NCI-H2196 treated with DMSO at 0.1 percent for 48 hours (cell line): ENCODE measurements around the gene BPIFB1.

Experiments
- DNase-seq: peaks from one replicate; lab custom pipeline; 2025; ENCODE audit not compliant: unreplicated experiment; lab: John Stamatoyannopoulos, UW

Gene BPIFB1

DNA sequence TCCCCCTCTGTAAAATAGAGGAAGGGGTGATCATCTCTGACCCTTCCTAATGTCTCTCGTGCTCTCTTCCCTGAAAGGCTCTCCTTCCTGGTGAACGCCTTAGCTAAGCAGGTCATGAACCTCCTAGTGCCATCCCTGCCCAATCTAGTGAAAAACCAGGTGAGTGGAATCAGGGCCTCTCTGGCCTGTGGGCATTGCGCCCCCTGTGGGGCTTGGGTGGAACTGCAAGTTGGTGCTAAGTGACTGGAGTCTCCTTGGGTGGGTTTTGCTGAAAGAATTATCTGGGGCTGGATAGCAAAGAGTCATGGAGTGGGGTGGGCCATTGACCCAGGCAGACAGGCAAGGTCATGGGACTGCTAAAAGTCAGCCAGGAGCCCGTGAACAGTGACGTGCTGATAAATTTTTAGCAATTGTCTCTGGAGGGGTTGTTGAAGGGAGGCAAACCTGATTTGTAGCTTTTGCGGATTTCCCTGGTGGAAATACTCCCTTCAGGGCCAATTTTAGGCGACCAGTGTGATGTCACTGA is 8.9 kb downstream of the BPIFB1 start:
- DNase-seq: peak; percentile 8

DNA sequence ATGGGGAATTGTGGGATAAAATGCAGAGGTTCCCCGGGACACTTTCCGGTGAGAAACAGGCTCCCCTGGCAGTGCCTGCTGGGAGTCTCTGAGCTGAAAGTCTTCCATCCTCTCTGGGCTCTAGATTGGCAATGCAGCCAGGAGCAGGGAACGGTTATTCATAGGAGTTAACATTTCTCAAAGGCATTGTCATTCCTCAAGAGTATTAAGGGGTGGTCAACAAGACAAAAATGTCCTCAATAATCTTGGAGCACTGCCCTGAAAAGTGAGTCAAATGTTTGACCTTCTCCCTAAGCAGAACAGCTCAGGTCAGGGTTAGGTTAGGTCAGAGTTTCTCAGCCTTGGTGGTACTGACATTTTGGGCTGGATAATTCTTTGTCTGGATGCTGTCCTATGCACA is 13.2 kb downstream of the BPIFB1 start:
- DNase-seq: no peak

DNA sequence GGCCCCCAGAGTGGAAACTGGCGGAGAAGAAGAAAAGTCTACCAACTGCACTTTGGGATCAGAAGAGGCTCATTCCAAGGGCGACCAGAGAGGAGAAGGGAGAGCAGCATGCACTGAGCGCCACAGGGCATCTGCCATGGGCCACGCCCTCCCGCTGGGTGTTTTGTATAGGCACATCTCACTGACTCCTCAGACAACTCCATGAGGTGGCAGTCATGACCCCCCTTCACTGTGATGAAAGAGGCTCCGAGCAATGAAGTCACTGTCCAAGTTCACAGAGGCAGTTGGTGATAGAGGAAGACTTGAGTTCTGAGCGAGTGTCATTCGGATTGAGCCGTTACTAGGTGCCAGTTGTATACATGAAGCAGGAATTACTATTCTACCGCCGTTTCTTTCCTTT is 15.4 kb downstream of the BPIFB1 start:
- no peak for DNase-seq

DNA sequence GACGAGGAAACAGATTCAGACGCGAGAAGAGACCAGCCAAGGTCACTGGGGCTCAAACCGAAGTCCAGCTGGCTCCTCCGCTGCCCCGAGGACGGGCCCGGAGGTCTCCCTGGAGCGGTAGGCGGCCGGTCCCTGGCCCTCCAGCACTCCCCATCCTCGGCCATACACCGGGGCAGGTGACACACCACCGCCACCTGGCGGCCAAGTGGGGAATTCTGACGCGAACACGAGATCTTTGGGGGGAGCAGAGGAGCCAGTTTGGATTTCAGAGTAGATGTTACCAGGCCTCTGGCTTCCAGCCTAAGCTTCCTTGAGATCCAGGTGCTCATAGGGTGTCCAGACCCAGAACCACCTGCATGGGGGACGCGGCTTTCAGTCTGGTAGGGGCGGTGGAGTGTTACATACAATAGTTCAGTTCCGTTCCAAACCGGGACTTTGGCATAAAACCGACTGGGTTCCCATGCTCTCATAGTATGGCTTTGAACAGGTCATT is 16.1 kb downstream of the BPIFB1 start:
- peak; percentile 9 for DNase-seq

DNA sequence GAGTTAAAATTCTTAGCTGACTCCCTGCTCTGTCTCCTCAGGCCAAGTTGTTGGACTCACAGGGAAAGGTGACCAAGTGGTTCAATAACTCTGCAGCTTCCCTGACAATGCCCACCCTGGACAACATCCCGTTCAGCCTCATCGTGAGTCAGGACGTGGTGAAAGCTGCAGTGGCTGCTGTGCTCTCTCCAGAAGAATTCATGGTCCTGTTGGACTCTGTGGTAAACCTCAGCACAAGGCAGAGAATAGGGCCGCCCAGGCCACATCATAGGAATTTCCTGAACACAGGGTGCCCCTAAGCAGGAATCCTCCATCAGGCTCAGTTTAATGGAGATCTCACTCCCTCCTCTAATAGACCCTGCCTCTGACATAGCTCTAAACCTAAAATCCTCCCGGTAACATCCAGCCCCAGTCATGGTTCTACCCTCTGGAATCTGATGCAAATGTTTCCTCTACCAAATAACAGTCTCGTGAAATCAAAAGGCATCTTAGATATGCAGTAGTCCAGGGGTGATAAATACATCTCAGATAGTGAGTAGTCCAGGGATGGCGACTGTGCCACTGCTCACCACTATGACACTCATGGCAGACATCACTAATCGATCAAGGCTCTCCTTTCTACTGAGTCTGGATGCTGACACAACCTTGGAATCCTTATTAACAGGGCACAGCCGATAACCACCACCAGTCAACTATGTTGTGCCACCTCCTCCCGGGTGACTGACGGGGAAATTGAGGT is 18.3 kb downstream of the BPIFB1 start:
- no peak for DNase-seq

DNA sequence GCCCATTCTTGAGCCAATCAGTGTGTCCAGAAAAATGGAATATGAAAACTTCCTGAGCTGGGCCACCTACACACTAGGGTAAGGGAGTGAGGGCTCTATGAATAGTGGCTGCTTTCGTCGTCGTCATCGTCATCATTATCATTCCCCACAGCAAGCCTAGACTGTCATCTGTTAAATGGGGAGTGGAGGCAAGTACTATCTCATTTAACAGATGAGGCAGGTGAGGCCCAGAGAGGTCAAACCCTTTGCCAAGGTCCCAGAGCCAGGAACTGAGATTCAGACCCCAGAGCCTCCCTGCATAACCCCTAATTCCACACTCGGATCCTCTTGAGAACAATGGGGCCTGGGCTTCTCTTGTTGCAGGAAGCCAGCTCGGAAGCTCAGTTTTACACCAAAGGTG is 20.6 kb downstream of the BPIFB1 start:
- DNase-seq: no peak

DNA sequence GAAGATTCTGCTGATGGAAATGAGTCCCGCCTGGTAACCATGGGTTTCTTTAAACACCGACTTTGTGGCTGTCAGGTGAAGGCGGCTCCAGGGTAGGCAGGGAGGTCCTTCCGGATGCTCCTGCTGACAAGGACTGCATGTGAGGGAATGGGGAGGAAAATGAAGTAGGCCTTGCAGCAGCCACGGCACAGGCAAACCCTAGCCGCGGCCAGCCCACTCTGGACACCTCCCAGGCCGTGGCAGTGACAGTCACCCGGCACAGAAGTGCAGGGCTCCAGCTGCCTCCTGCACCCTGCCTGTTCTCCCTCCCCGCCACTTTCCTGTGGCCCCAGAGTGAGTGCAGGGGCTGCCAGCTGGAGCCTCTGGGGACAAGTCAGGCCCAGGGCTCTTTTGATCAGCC is 21.0 kb downstream of the BPIFB1 start:
- no peak for DNase-seq

DNA sequence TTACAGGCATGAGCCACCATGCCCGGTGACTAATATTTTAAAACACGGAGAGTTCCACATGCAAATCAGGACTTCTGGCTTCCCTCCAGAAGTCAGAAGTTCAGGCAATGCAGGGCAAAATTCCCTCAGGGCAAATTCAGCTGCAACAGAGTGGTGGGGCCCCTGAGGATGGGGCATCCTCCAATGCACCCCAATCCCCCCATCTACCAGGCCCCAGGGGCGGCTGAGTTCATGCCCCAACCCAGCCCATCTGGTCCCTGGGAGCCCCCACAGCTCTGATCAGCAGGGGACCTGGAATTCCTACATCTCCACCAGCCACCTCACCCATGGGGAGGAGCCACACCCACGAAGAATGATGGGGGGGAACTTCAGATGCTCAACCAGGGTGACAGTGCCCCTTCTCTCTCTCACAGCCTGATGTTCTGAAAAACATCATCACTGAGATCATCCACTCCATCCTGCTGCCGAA is 22.6 kb downstream of the BPIFB1 start:
- no peak for DNase-seq

DNA sequence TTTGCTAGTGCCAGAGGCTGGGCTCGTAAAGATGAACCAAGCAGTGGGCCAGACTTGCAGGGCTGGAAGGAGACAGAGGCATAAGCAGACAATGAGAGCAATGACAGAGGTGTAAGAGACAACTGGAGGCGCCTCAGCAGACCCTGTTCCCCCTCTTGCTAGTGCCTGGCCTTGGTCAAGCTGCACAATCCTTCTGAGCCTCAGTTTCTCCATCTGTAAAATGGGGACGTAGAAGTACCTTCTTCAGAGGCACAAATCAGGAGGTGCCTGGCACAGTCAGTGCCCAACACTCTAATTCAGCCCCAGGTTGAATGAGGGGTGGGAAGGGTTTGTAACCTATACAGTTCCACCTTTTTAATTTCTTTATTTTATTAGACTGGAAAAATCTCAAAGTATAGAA is 23.2 kb downstream of the BPIFB1 start:
- DNase-seq: no peak

DNA sequence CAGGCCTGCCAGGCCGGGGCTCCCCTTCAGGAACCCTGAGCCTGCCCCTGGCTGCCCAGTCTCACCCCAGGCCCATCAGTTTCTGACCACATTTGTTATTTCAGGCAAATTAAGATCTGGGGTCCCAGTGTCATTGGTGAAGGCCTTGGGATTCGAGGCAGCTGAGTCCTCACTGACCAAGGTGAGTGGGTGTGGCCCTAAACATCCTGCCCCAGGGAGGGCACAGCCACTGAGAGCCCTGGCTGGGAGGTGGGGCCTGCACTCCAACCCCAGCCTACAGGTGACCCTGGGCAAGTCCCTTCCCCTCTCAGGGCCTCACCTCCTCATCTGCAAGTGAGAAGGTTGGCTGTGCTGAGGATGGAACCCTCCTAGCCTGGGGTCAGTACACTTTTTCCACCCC is 23.8 kb downstream of the BPIFB1 start:
- DNase-seq: no peak

DNA sequence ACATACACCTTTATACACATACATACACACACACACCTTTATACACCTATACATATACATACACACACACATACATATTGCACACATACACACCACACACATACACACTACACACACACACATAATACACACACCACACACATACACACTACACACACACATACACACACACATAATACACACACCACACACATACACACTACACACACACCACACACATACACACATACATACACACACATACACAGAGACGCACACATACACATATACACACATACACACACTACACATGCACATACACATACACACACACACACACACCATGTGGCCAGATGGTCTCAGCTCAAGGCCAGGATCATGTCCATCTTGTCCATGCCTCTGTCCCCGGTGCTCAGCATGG is 25.7 kb downstream of the BPIFB1 start:
- DNase-seq: no peak

DNA sequence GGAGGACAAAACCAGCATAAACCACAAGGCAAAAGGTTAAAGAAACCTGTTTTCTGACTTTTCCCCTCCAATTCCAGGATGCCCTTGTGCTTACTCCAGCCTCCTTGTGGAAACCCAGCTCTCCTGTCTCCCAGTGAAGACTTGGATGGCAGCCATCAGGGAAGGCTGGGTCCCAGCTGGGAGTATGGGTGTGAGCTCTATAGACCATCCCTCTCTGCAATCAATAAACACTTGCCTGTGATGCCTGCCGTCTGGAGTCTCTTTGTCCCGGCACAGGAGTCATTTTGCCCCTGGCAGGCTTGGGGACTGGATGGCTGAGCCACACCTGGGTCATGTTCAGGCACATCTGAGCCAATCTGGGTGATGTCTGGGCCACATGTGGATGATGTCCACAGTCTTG is 26.6 kb downstream of the BPIFB1 start:
- DNase-seq: no peak

DNA sequence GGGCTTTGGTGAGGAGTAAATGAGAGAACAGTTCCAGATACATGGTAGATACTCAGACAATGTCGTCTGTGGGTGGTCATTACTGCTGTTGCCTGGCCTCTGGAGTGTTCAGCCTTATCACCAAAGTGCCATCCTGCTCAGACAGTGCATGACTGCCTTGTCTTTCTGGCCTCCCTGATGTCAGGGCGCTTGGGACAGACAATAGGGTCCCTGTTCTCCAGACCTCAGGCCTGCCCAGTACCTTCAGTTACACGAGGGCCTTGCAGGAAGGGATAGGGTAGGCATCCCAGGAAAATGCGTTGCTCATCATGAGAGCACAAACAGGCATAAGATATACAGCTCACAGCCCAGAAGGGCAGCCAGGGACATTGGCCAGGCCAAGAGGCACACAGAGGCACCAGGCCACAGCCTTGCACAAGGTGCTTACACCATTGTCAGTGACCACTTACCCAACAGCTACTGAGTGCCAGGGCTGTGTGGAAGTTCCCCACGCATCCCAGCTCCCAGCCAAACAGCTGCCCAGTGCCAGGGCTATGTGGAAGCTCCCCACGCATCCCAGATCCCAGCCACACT is 27.4 kb downstream of the BPIFB1 start:
- DNase-seq: no peak

DNA sequence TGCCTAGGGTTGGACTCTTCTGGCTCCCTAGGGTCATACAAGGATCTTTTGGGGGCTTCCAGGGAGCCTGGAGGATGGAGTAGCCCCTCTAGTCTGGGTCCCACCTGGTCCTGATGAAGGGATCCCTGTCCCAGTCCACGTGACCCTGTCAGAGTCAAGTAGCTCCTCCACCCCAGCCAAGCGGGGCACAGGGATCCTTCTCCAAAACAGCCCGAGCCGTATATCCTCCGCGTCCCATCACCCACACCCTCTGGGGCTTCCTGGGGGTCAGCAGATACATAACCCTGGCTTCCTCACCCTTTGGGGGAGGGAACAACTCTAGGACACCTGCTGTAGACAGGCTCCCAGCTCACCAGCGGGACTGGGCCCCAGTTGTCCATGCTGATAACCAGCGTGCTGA is 28.0 kb downstream of the BPIFB1 start:
- no peak for DNase-seq

DNA sequence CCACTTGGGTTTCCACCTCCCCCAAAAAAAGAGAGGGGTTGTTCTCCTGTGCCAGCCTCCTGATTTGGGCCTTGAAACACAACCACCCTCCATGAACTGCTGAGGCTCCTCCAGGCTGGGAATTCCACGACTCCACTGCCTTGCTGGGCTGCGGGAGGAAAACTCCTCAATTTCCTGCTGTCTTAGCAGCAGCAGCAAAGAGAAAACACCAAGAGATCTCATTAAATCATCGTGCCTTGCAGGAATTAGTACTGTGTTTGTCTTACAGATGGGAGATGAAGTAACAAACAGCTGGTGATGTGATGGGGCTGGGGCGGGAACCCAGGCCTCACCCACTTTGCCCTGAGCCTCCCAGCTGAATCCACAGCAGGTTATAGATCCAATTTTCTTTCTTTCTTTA is 29.0 kb downstream of the BPIFB1 start:
- no peak for DNase-seq

DNA sequence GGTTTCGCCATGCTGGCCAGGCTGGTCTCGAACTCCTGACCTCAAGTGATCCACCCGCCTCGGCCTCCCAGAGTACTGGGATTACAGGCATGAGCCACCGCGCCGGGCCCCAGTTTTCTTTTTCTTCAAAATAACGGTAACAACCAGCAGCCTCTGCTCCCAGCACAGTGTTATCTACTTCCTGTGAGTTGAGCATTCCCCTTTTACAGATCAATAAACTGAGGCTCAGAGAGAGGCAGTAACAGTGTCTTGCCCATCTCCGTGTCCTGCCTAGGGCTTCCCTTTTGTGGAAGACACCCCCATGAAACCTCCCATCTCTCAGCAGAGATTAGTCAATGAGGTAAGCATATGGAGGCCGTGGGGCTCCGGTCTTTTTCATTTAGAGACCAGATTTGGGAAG is 29.6 kb downstream of the BPIFB1 start:
- no peak for DNase-seq

DNA sequence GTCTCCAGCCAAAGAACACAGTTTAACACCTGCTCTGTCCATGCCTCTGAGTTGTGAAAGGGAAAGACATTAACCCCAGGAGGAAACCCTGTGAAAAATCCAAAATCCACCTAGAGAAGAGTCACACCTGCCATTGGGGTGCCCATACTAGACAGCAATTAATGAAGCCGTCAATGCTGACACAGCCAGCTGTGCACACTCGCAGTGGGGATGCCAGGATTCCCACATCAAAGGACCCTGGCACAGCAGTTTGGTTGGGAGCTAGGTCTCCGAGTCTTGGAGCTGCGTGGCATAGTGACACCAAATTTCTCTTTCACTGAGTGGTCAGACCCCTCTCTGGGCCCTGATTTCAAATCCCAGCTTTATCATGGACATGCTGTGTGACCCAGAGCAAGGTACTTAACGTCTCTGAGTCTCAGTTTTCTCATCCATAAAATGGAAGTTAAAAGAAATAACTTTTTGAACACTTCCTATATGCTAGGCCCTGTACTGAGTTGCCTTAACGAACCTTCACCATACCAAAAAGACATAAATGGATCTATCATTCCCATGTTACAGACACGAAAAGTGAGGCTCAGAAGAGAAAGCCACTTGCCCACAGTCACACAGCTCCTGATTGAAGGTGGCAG is 30.8 kb downstream of the BPIFB1 start:
- DNase-seq: no peak

DNA sequence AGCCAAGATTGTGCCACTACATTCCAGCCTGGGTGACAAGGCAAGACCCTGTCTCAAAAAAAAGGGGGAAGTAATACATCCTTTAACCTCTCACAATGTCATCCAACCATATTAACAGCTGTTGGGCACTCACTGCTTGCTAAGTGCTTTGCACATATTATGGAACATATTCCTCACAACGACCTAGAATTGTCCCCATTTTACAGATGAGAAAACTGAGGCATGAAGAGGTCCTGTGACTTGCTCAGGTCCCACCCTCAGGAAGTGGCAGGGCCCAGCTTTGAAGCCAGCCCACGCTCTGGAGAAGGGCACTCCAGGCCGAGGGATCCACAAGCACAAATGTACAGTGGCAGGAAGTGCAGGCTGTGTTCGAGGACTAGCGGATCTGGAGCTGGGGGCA is 33.3 kb downstream of the BPIFB1 start:
- DNase-seq: no peak

DNA sequence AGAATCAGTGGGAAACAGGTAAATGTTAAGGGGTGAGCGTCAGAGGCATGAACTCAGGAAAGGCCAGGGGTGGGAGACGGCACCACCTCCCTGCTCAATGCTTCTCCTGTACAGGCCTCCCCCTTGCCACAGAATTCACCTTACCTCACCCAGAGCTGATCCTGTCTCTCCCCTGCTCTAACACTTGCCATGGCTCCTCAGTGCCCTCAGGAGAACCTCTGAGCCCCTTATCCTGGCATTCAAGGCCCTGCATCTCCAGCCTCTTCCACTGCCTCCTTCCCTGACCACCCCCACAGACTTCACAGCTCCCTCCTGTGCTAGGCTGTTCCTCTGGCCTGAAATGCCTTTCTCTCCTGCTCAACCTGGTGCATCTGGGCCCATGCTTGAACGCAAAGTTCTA is 33.9 kb downstream of the BPIFB1 start:
- no peak for DNase-seq

DNA sequence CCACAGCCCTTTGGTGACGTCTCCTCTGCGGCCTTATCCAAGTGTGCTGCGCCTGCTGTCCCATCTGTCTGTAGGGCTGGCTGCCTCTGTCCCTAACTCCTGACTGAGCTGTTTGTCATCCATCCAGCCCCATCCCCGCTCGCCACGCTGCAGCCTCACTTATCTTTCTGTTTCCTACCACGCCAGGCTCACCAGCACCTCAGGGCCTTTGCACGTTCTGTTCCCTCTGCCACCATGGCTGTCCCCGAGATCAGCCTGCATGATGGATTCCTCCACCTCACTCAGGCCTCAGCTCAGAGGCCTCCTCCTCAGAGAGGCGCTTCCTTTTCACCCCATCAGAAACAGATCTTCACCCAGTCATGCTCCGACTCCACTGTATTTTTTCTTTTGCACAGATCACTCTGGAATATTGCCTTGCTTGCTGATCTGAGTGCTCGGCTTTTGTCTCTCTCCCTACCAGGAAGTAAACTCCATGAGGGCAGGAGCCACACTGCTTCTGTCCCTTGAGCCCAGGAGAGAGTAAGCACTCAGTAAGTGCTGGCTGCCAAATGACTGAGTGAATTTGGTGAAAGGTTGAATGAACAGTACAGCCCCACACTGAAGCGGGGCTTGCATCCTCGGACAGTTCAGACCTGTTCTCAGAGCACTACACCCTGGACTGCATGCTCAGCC is 34.5 kb downstream of the BPIFB1 start:
- no peak for DNase-seq

DNA sequence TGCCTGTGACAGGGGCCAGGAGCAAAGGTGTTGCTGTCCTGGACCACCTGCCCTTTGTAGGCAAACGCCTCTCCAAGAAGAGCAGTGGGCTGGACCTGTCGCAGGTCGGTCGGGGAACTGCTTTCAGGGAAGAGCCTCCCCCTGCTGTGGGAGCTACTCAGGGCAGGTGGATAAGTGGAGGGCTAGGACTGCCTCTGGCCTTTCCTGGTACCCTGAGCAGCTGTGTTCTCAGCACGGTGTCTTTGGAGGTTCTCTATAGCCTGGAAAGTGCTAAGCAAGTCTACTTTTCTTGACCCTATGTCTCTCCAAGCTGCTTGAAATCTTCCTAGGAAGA is 35.0 kb downstream of the BPIFB1 start:
- no peak for DNase-seq

DNA sequence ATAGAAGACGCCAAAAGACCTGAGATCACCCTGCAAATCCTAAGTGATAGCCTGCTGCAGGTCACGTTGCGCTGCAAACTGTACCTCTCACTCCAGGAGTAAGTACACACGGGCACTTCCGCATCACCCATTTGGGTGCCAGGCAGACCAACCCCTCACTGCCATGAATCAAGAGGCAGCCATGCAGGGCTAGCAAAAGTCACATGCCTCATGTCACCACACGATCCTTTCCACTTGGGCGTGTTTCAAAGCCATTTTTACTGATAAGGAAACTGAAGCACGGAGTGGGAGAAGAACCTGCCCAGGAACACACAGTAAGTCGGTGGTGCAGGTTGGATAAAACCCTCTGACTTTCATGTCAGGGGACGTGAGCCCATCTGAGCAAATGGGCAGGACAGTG is 37.0 kb downstream of the BPIFB1 start:
- DNase-seq: no peak
